Body of pancreas (tissue), 4 donors: Measurements from ENCODE around the gene MEX3A.

Experiments
- POLR2A ChIP-seq, 3 donors: fragments of 450-650 bp; IDR thresholded peaks; one replicate each; pipeline ENCODE4 v1.6.1; 2016; ENCODE audit warnings: antibody characterized with exemption in 3 of 3, mild to moderate bottlenecking in 2 of 3
- TF ChIP-seq, protein P1 (sequence below), 7 experiments: fragments of 450-650 bp in 4 of 7; fragments of 200-600 bp in 3 of 7; sonication (generic) in 3 of 7; IDR thresholded peaks; one replicate each; pipeline ENCODE4 v1.5.1; 2016 to 2019; ENCODE audit warnings: antibody characterized with exemption in 7 of 7

DNA sequence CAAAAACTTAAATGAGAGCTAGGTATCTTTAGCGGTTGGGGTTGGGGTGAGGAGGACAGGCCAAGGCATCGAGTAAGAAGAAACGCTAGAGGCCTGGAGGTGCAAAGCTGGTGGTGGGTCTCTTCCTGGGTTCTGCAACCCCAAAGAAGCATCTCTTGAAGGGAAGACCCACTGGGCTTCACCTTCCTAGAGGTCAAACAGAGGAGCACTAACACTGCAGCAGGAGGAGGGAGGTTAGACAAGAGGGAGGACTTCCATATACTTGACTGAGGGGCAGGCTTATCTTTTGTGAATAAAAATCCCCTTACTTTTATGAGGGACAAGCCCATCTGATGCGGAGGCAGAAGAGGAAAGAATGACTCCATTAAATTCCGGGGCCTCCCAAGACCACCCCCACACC, 2.5 kb downstream of the MEX3A start:
- TF ChIP-seq POLR2A (IDR thresholded peaks at IDR 0.05) = no peak
- TF ChIP-seq, protein P1, sequence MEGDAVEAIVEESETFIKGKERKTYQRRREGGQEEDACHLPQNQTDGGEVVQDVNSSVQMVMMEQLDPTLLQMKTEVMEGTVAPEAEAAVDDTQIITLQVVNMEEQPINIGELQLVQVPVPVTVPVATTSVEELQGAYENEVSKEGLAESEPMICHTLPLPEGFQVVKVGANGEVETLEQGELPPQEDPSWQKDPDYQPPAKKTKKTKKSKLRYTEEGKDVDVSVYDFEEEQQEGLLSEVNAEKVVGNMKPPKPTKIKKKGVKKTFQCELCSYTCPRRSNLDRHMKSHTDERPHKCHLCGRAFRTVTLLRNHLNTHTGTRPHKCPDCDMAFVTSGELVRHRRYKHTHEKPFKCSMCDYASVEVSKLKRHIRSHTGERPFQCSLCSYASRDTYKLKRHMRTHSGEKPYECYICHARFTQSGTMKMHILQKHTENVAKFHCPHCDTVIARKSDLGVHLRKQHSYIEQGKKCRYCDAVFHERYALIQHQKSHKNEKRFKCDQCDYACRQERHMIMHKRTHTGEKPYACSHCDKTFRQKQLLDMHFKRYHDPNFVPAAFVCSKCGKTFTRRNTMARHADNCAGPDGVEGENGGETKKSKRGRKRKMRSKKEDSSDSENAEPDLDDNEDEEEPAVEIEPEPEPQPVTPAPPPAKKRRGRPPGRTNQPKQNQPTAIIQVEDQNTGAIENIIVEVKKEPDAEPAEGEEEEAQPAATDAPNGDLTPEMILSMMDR (IDR thresholded peaks at IDR 0.05) = no peak
